HepG2 (cell line): ENCODE results near the gene SLC2A6. TPM values are rescaled to one million over a fixed set of nuclear protein-coding genes. Genes with fewer than 3 reads are reported as not detected.
A peak's percentile ranks its signal among the peaks of the same experiment; 100 is the strongest.

Source experiments
- KLF9 ChIP-seq: IDR thresholded peaks from 2 replicates; pipeline ENCODE4 v1.6.1; 2016; ENCODE audit warnings: low read depth
- MXD4 ChIP-seq: IDR thresholded peaks from 2 replicates; pipeline ENCODE4 v1.6.1; 2016; ENCODE audit warnings: mild to moderate bottlenecking, missing biosample characterization, missing genetic modification reagents
- RBFOX2 ChIP-seq: fragments of 200-400 bp; formaldehyde crosslinking; IDR thresholded peaks from 2 replicates; pipeline ENCODE4 v1.6.1; 2017; ENCODE audit warnings: low read depth, mild to moderate bottlenecking, low read length
- SP1 ChIP-seq, 2 experiments: fragments of 450-650 bp in 1 of 2; sonication (generic) in 1 of 2; formaldehyde crosslinking in 1 of 2; IDR thresholded peaks; 2 replicates each; pipeline versions ENCODE4 v1.4.0 to v1.6.1; 2016 to 2020; ENCODE audit warnings: missing genetic modification reagents in 1 of 2
- ZBTB21 ChIP-seq: sonication (generic); formaldehyde crosslinking; IDR thresholded peaks from 2 replicates; pipeline ENCODE4 v1.4.0; 2020; ENCODE audit warnings: missing genetic modification reagents
- ZNF331 ChIP-seq: sonication (generic); formaldehyde crosslinking; IDR thresholded peaks from 2 replicates; pipeline ENCODE4 v1.4.0; 2020; ENCODE audit warnings: missing genetic modification reagents
- ZNF337 ChIP-seq: sonication (generic); formaldehyde crosslinking; IDR thresholded peaks from 2 replicates; pipeline ENCODE4 v1.5.1; 2020; ENCODE audit warnings: missing genetic modification reagents, low read depth, mild to moderate bottlenecking, borderline replicate concordance
- ZNF430 ChIP-seq: sonication (generic); formaldehyde crosslinking; IDR thresholded peaks from 2 replicates; pipeline ENCODE4 v1.9.0; 2021; ENCODE audit warnings: mild to moderate bottlenecking, missing genetic modification reagents
- ZNF501 ChIP-seq: sonication (generic); formaldehyde crosslinking; IDR thresholded peaks from 2 replicates; pipeline ENCODE4 v1.5.1; 2020; ENCODE audit warnings: mild to moderate bottlenecking, moderate library complexity, missing genetic modification reagents
- ZSCAN21 ChIP-seq: sonication (generic); formaldehyde crosslinking; IDR thresholded peaks from 2 replicates; pipeline ENCODE4 v1.8.0; 2022; ENCODE audit warnings: mild to moderate bottlenecking, missing genetic modification reagents, moderate library complexity, borderline replicate concordance
- polyA plus RNA-seq, 8 experiments: library from polyadenylated mRNA; depleted of rRNA in 3 of 8; stranded (reverse) in 7 of 8; unstranded in 1 of 8; fragments of >200 nt; fragmentation: Illumina TruSeq in 4 of 8; extraction: Trizol in 4 of 8; gene quantifications; 2 replicates each; pipeline versions ENCODE4 v1.2.1 to v1.2.3, GENCODE V29; 2011 to 2016; ENCODE audit warnings: low read depth in 4 of 8, missing spikeins in 1 of 8, mixed read lengths in 1 of 8; ENCODE audit not compliant: insufficient read depth in 1 of 8
- total RNA-seq, 5 experiments: library from RNA; depleted of rRNA; stranded (reverse); fragments of >200 nt; fragmentation: Illumina TruSeq; extraction: Trizol; gene quantifications; 2 replicates each; pipeline ENCODE4 v1.2.3, GENCODE V29; 2016; ENCODE audit warnings: low read depth in 1 of 5
- TF ChIP-seq, protein P1 (sequence below): sonication (generic); formaldehyde crosslinking; IDR thresholded peaks from 2 replicates; pipeline ENCODE4 v1.4.0; 2020; ENCODE audit warnings: missing genetic modification reagents
- TF ChIP-seq, protein P2 (sequence below): IDR thresholded peaks from 2 replicates; pipeline ENCODE4 v1.6.1; 2016; ENCODE audit warnings: low read depth, control low read depth
- TF ChIP-seq, protein P3 (sequence below): sonication (generic); formaldehyde crosslinking; IDR thresholded peaks from 2 replicates; pipeline ENCODE4 v1.8.0; 2022; ENCODE audit warnings: low read depth, missing genetic modification reagents
- TF ChIP-seq, protein P4 (sequence below): sonication (generic); formaldehyde crosslinking; IDR thresholded peaks from 2 replicates; pipeline ENCODE4 v1.5.1; 2020; ENCODE audit warnings: missing genetic modification reagents, mild to moderate bottlenecking, borderline replicate concordance
- TF ChIP-seq, protein P5 (sequence below): IDR thresholded peaks from 2 replicates; pipeline ENCODE4 v1.6.1; 2016; ENCODE audit warnings: missing genetic modification reagents, missing compliant biosample characterization
- TF ChIP-seq, protein P6 (sequence below): sonication (generic); formaldehyde crosslinking; IDR thresholded peaks from 2 replicates; pipeline ENCODE4 v1.4.0; 2020; ENCODE audit warnings: low read depth, missing genetic modification reagents

The SLC2A6 gene
- total and polyA plus RNA-seq, 2 of the 13 experiments (the other 11 are each of a cell fraction or from before 2014, with no cell fraction given): 4.1 to 15.0 TPM

DNA sequence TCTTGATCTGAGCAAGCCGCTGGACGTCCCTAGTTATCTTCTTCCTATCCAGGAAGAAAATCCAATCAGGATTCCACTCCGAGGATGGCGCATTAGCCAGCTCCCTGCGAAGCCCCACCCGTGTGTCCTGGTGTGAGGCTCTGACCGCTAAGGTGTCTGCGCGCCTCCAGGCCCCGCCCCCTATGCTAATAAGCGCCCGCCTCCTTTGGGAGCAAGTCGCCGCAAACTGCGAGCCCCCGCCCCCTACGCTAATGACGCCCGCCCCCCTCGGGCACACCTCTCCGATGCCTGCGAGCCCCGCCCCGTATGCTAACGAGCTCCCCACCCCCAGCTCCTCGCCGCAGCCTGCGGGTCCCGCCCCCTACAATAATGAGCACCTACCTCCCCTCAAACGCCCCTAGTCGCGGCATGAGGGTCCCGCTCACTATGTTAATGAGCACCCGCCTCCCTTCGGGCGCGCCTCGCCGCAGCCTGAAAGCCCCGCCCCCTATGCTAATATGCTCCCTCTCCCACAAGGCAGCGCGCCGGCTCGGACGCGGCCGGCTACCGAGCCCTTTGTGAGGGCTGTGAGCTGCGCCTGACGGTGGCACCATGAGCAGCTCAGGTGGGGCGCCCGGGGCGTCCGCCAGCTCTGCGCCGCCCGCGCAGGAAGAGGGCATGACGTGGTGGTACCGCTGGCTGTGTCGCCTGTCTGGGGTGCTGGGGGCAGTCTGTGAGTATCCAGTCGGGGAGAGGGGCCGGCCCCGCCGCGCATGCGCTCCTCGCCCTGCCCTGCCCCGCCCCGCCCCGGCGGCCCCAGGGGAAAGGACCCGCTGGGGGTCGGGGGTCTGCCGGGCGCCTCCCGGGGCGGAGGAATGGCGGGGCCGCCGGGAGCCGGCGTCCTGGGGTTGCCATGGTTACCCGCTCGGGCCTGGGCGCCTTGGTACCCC is 19.2 kb downstream of the SLC2A6 start, which contains the start of gene CACFD1 (continued):
- TF ChIP-seq, protein P1, sequence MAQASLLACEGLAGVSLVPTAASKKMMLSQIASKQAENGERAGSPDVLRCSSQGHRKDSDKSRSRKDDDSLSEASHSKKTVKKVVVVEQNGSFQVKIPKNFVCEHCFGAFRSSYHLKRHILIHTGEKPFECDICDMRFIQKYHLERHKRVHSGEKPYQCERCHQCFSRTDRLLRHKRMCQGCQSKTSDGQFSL (CRISPR knock-in tag): 0 out of 2 replicates have a peak, but pooled peaks have one; percentile 9
- TF ChIP-seq KLF9 (peak; percentile 19; the same call in 1 of the 2 replicates), ZNF331 (0 out of 2 replicates have a peak, but pooled peaks have one; percentile 25), ZSCAN21 (CRISPR knock-in tag) (peak; percentile 58; the same call in 1 of the 2 replicates), ZNF337 (no peak), SP1 (IDR thresholded peaks at IDR 0.05) (no peak), SP1 (CRISPR knock-in tag; IDR thresholded peaks at IDR 0.05) (peak; percentile 72), ZNF430 (no peak), MXD4 (CRISPR knock-in tag) (no peak), ZNF501 (CRISPR knock-in tag) (0 out of 2 replicates have a peak, but pooled peaks have one; percentile 24), RBFOX2 (peak; percentile 90), ZBTB21 (0 out of 2 replicates have a peak, but pooled peaks have one; percentile 33)
- TF ChIP-seq, protein P2, sequence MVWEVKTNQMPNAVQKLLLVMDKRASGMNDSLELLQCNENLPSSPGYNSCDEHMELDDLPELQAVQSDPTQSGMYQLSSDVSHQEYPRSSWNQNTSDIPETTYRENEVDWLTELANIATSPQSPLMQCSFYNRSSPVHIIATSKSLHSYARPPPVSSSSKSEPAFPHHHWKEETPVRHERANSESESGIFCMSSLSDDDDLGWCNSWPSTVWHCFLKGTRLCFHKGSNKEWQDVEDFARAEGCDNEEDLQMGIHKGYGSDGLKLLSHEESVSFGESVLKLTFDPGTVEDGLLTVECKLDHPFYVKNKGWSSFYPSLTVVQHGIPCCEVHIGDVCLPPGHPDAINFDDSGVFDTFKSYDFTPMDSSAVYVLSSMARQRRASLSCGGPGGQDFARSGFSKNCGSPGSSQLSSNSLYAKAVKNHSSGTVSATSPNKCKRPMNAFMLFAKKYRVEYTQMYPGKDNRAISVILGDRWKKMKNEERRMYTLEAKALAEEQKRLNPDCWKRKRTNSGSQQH (CRISPR knock-in tag): peak; percentile 69; the same call in 1 of the 2 replicates
- TF ChIP-seq, protein P3, sequence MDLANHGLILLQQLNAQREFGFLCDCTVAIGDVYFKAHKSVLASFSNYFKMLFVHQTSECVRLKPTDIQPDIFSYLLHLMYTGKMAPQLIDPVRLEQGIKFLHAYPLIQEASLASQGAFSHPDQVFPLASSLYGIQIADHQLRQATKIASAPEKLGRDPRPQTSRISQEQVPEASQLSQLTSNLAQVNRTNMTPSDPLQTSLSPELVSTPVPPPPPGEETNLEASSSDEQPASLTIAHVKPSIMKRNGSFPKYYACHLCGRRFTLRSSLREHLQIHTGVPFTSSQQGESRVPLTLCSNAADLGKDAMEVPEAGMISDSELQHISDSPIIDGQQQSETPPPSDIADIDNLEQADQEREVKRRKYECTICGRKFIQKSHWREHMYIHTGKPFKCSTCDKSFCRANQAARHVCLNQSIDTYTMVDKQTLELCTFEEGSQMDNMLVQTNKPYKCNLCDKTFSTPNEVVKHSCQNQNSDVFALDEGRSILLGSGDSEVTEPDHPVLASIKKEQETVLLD (CRISPR knock-in tag): 0 out of 2 replicates have a peak, but pooled peaks have one; percentile 34
- TF ChIP-seq, protein P4, sequence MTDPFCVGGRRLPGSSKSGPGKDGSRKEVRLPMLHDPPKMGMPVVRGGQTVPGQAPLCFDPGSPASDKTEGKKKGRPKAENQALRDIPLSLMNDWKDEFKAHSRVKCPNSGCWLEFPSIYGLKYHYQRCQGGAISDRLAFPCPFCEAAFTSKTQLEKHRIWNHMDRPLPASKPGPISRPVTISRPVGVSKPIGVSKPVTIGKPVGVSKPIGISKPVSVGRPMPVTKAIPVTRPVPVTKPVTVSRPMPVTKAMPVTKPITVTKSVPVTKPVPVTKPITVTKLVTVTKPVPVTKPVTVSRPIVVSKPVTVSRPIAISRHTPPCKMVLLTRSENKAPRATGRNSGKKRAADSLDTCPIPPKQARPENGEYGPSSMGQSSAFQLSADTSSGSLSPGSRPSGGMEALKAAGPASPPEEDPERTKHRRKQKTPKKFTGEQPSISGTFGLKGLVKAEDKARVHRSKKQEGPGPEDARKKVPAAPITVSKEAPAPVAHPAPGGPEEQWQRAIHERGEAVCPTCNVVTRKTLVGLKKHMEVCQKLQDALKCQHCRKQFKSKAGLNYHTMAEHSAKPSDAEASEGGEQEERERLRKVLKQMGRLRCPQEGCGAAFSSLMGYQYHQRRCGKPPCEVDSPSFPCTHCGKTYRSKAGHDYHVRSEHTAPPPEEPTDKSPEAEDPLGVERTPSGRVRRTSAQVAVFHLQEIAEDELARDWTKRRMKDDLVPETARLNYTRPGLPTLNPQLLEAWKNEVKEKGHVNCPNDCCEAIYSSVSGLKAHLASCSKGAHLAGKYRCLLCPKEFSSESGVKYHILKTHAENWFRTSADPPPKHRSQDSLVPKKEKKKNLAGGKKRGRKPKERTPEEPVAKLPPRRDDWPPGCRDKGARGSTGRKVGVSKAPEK (CRISPR knock-in tag): no peak
- TF ChIP-seq, protein P5, sequence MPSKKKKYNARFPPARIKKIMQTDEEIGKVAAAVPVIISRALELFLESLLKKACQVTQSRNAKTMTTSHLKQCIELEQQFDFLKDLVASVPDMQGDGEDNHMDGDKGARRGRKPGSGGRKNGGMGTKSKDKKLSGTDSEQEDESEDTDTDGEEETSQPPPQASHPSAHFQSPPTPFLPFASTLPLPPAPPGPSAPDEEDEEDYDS (CRISPR knock-in tag): peak; percentile 56; the same call in 1 of the 2 replicates
- TF ChIP-seq, protein P6, sequence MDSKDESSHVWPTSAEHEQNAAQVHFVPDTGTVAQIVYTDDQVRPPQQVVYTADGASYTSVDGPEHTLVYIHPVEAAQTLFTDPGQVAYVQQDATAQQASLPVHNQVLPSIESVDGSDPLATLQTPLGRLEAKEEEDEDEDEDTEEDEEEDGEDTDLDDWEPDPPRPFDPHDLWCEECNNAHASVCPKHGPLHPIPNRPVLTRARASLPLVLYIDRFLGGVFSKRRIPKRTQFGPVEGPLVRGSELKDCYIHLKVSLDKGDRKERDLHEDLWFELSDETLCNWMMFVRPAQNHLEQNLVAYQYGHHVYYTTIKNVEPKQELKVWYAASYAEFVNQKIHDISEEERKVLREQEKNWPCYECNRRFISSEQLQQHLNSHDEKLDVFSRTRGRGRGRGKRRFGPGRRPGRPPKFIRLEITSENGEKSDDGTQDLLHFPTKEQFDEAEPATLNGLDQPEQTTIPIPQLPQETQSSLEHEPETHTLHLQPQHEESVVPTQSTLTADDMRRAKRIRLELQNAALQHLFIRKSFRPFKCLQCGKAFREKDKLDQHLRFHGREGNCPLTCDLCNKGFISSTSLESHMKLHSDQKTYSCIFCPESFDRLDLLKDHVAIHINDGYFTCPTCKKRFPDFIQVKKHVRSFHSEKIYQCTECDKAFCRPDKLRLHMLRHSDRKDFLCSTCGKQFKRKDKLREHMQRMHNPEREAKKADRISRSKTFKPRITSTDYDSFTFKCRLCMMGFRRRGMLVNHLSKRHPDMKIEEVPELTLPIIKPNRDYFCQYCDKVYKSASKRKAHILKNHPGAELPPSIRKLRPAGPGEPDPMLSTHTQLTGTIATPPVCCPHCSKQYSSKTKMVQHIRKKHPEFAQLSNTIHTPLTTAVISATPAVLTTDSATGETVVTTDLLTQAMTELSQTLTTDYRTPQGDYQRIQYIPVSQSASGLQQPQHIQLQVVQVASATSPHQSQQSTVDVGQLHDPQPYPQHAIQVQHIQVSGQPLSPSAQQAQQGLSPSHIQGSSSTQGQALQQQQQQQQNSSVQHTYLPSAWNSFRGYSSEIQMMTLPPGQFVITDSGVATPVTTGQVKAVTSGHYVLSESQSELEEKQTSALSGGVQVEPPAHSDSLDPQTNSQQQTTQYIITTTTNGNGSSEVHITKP (CRISPR knock-in tag): 0 out of 2 replicates have a peak, but pooled peaks have one; percentile 7
